Common myeloid progenitor, CD34-positive (primary cell): ENCODE results near the gene FSD1.

Source experiments
- CTCF ChIA-PET: fragments of 350-600 bp; sonication (Branson Sonifier 250); formaldehyde crosslinking; loops from one replicate; lab custom pipeline; 2021; ENCODE audit warnings: antibody characterized with exemption; lab: Charles Lee
- POLR2A ChIA-PET: fragments of 350-600 bp; sonication (Branson Sonifier 250); formaldehyde crosslinking; loops from one replicate; lab custom pipeline; 2021; ENCODE audit warnings: antibody characterized with exemption; lab: Charles Lee
- DNase-seq, 3 donors: peaks; one replicate each; pipeline versions ENCODE4 v3.0.0 to v3.0.0-alpha.2; 2013
- H3K27ac ChIP-seq, 2 experiments: 1 replicate in 1 of 2; 2 replicates in 1 of 2; pipeline ENCODE4 v1.7.0; 2013; ENCODE audit warnings: inconsistent platforms in 2 of 2, low read length in 2 of 2, mild to moderate bottlenecking in 2 of 2, low read depth in 1 of 2, moderate library complexity in 1 of 2; ENCODE audit not compliant: severe bottlenecking in 2 of 2, insufficient read depth in 1 of 2, poor library complexity in 1 of 2
- H3K27me3 ChIP-seq, 5 experiments: replicated peaks in 2 of 5; 1 replicate in 3 of 5; 2 replicates in 2 of 5; pipeline versions ENCODE4 v1.6.1 to v1.7.0; 2013; ENCODE audit warnings: low read length in 4 of 5, mild to moderate bottlenecking in 2 of 5, moderate library complexity in 2 of 5, inconsistent platforms in 1 of 5; ENCODE audit not compliant: insufficient read depth in 5 of 5, control insufficient read depth in 4 of 5
- H3K36me3 ChIP-seq, 4 experiments: 1 replicate in 2 of 4; 2 replicates in 2 of 4; pipeline versions ENCODE4 v1.6.1 to v1.7.0; 2013; ENCODE audit warnings: low read length in 3 of 4, control low read depth in 1 of 4, mild to moderate bottlenecking in 1 of 4; ENCODE audit not compliant: control insufficient read depth in 4 of 4, insufficient read depth in 4 of 4
- H3K4me1 ChIP-seq, 4 experiments: 1 replicate in 3 of 4; 2 replicates in 1 of 4; pipeline versions ENCODE4 v1.6.1 to v1.7.1; 2013; ENCODE audit warnings: low read length in 3 of 4, mild to moderate bottlenecking in 3 of 4, control low read depth in 1 of 4, inconsistent platforms in 1 of 4, moderate library complexity in 1 of 4; ENCODE audit not compliant: control insufficient read depth in 4 of 4, insufficient read depth in 4 of 4; ENCODE audit errors: control extremely low read depth in 1 of 4
- H3K4me3 ChIP-seq, 7 experiments: 1 replicate in 4 of 7; 2 replicates in 3 of 7; pipeline versions ENCODE4 v1.5.1 to v1.7.0; 2013; ENCODE audit warnings: mild to moderate bottlenecking in 7 of 7, low read length in 6 of 7, moderate library complexity in 6 of 7, inconsistent platforms in 2 of 7, low read depth in 2 of 7, control low read depth in 1 of 7; ENCODE audit not compliant: insufficient read depth in 4 of 7, control insufficient read depth in 1 of 7; ENCODE audit errors: extremely low read depth in 1 of 7
- H3K9me3 ChIP-seq, 5 experiments: 1 replicate in 4 of 5; 2 replicates in 1 of 5; pipeline versions ENCODE4 v1.6.1 to v1.7.1; 2013; ENCODE audit warnings: low read length in 4 of 5, mild to moderate bottlenecking in 2 of 5, inconsistent platforms in 1 of 5, low read depth in 1 of 5, moderate library complexity in 1 of 5; ENCODE audit not compliant: control insufficient read depth in 4 of 5, insufficient read depth in 2 of 5; ENCODE audit errors: control extremely low read depth in 1 of 5
- WGBS: methylation state at CpG from one replicate; pipeline ENCODE4 v1.1.5; 2013; ENCODE audit not compliant: insufficient coverage; 5-methylcytosine and 5-hydroxymethylcytosine counted together

FSD1 gene

DNA sequence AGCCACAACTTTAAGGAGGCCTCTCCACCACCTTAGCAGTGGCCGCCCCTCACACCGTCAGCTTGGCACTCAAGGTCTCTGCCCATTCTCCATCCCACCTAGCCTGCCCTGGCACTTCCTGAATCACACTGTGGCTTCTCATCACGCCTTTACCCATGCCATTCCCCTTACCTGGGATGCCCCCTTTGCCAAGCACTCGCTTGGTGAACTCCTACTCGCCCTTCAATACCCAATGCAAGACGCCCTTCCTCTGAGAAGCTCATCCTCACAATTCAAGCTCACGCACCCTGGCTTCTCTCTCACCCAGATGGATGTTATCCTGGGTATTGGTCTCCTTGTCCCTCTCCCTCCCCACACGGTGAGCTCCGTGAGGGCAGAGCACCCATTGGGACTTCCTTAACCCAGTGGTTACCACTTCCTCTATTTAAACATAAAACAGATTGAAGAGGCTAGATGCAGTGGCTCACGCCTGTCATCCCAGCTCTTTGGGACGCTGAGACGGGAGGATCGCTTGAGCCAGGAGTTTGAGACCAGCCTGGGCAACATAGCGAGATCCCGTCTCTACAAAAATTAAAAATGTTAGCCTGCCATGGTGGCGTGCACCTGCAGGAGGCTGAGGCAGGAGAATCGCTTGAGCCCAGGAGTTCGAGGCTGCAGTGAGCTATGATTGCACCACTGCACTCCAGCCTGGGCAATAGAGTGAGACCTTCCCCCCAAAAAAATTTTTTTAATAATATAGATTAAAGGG lies 38.0 kb upstream of the FSD1 start:
- CTCF ChIA-PET = interaction anchor here (0.7 to 5.4 kb wide), 22 partner anchors 9 to 259 kb away, joined by 3 to 62 read pairs (median 4); partner anchors contain the start of genes MPND, TMIGD2 and YJU2
- H3K4me3 ChIP-seq = no peak overlapping the region
- no peaks in the 10 kb centered on the region for H3K27me3 ChIP-seq
- H3K4me1 ChIP-seq = peaks cover 0 to 18% (median 14%) of the 10 kb centered on the region in 4 experiments
- no peak overlapping the region for H3K27ac ChIP-seq
- H3K9me3 ChIP-seq = no peaks in the 10 kb centered on the region
- 70% methylated on average over 10 of the region's 18 CpGs for WGBS
- H3K36me3 ChIP-seq = peaks cover 8 to 54% (median 34%) of the 10 kb centered on the region in 4 experiments
- POLR2A ChIA-PET = interaction anchor here (0.8 to 1.9 kb wide), 2 partner anchors 86 to 125 kb away, joined by 3 to 7 read pairs; no protein-coding TSS in a partner anchor
- DNase-seq = no peak

DNA sequence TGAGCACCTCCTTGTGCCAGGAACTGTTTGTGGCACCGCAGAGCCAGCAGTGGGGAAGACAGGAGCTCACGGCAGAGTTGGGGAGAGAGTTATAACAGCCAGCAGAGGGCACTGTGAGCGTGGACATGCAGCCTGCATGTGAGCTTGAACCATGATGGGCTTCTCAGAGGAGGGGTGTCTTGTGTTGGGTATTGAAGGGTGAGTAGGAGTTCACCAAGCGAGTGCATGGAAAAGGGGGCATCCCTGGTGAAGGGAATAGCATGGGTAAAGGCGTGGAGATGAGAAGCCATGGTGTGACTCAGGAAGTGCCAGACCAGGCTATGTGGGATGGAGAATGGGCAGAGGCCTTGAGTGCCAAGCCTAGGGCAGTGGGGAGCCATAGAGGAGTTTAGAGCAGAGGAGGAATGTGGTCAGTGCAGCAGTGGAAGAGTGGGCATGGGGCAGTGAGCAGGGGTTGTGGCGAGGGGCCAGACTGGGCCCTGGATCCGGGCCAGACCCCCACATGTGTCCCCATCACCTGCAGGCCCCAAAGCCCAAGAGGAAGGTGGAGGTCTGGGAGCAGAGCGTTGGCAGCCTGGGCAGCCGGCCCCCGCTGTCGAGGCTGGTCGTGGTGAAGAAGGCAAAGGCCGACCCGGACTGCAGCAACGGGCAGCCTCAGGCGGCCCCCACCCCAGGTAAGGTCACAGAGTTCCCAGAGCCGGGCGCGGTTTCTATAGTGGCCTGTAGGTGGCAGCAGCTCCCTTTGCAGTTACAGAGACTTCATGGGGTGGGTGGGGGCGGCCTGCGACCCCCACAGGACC lies 37.1 kb upstream of the FSD1 start:
- Histone ChIP-seq H3K36me3 (peaks cover 8 to 50% (median 38%) of the 10 kb centered on the region in 4 experiments), H3K4me1 (peaks cover 0 to 18% (median 14%) of the 10 kb centered on the region in 4 experiments), H3K4me3 (no peak overlapping the region), H3K27me3 (no peaks in the 10 kb centered on the region), H3K27ac (no peak overlapping the region), H3K9me3 (peaks cover 0 to 3% (median 0%) of the 10 kb centered on the region in 5 experiments)
- peak; percentile 43 to 76 (median 71) for DNase-seq
- WGBS = 69% methylated on average over 19 of the region's 21 CpGs
- CTCF ChIA-PET = interaction anchor here (0.7 to 5.4 kb wide), 28 partner anchors 10 to 258 kb away, joined by 3 to 62 read pairs (median 4); partner anchors contain the start of genes MPND, TMIGD2 and YJU2
- POLR2A ChIA-PET = interaction anchor here (0.8 to 1.9 kb wide), 3 partner anchors 80 to 124 kb away, joined by 3 to 7 read pairs (median 5); no protein-coding TSS in a partner anchor

DNA sequence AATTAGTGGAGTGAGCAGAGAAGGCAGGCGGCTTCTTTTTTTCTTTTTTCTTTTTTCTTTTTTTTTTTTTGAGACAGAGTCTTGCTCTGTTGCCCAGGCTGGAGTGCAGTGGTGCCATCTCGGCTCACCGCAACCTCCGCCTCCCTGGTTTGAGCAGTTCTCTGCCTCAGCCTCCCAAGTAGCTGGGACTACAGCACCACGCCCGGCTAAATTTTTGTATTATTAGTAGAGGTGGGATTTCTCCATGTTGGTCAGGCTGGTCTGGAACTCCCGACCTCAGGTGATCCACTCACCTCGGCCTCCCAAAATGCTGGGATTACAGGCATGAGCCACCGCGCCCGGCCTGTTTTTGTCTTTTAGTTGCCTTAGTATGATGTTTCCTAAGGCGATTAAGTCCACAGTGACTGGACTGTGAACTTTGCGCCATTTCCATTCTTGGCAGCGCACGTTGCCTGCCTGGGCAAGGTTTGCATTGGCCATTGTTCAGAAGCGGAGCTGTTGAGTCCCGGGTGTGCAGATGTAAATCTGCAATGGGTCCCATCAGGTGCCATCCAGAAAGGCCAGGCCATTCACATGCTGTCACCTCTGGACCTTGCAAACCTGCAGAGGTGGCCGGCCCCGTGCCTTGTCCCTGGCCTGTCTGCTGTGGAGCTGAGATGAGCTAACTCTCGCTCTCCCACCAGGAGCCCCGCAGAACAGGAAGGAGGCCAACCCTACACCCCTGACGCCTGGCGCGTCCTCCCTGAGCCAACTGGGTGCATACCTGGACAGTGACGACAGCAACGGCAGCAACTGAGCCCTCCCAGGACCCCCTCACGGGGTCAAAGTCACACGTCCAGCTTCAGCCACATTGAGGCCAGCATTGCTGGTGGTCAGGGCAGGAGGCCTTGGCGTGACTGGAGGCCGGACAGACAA lies 36.2 kb upstream of the FSD1 start:
- Histone ChIP-seq H3K4me3 (no peak overlapping the region), H3K27me3 (no peaks in the 10 kb centered on the region), H3K9me3 (peaks cover 0 to 3% (median 0%) of the 10 kb centered on the region in 5 experiments), H3K36me3 (peaks cover 8 to 45% (median 31%) of the 10 kb centered on the region in 4 experiments), H3K27ac (no peak overlapping the region), H3K4me1 (peaks cover 0 to 18% (median 14%) of the 10 kb centered on the region in 4 experiments)
- CTCF ChIA-PET = interaction anchor here (0.8 to 5.4 kb wide), 19 partner anchors 10 to 138 kb away, joined by 3 to 62 read pairs (median 5); partner anchors contain the start of gene MPND
- no peak for DNase-seq
- 87% methylated on average over 24 of the region's 30 CpGs for WGBS
- POLR2A ChIA-PET = interaction anchor here (0.5 to 1.9 kb wide), 3 partner anchors 38 to 84 kb away, joined by 5 to 7 read pairs (median 6); no protein-coding TSS in a partner anchor

DNA sequence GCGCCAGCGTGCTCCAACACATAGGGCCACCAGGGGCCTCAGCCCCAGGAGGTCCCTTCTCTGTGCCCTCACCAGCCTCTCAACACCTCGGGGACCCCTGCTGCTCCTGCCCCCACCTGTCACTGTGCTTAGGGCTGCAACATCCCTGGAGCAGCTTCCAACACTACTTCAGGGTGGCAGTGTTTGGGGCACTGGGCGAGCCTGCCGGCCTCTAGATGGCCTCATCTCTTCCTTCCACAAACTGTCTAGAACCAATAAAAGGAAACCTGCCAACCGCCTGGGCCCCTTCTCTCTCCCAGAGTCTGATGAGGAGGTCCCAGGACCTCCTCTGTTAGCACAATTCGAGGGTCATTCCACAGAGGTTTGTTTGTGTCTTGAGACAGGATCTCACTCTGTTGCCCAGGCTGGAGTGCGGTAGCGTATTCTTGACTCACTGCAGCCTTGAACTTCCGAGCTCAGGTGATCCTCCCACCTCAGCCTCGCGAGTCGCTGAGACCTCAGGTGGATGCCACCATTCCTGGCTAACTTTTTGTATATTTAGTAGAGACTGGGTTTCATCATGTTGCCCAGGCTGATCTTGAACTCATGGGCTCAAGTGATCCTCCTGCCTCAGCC lies 35.5 kb upstream of the FSD1 start:
- 87% methylated on average over 11 of the region's 13 CpGs for WGBS
- DNase-seq = no peak
- POLR2A ChIA-PET = interaction anchor here (0.5 kb wide), 1 partner anchor 37 kb away, joined by 6 read pairs; no protein-coding TSS in a partner anchor
- H3K27ac ChIP-seq = no peak overlapping the region
- H3K27me3 ChIP-seq = no peaks in the 10 kb centered on the region
- peaks cover 0 to 18% (median 14%) of the 10 kb centered on the region in 4 experiments for H3K4me1 ChIP-seq
- H3K36me3 ChIP-seq = peaks cover 8 to 43% (median 29%) of the 10 kb centered on the region in 4 experiments
- H3K9me3 ChIP-seq = peaks cover 0 to 3% (median 0%) of the 10 kb centered on the region in 5 experiments
- no peak overlapping the region for H3K4me3 ChIP-seq
- CTCF ChIA-PET = interaction anchor here (1.1 to 5.4 kb wide), 8 partner anchors 45 to 84 kb away, joined by 3 to 62 read pairs (median 10); partner anchors contain the start of gene MPND

DNA sequence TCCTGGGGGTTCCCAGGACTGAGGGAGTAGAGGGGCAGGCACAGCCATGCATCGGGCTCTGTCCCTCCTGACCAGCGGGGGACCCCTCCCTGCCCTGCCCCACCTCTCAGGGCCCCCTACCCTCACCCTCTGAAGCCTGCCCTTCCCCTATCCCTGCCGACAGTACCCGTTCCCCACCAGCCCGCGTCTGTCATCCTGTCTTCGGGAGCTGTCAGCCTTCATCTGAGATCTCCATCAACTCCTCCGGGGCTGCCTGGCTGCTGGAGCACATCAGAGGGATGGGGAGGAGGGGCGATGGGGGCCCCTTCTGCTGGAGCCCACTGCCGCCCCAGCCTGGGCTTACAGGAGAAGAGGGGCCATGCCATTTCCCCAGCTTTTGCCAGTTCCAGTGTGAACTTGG lies 31.5 kb upstream of the FSD1 start:
- no peak overlapping the region for H3K4me3 ChIP-seq

More for the DNA sequence above, 31.5 kb upstream of the FSD1 start:
- no peak for DNase-seq
- POLR2A ChIA-PET = no interaction called here
- no peak overlapping the region for H3K27ac ChIP-seq
- CTCF ChIA-PET = interaction anchor here (0.6 to 3.2 kb wide), 2 partner anchors 80 to 107 kb away, joined by 3 to 15 read pairs; no protein-coding TSS in a partner anchor
- H3K36me3 ChIP-seq = peaks cover 3 to 26% (median 16%) of the 10 kb centered on the region in 4 experiments
- H3K4me1 ChIP-seq = peaks cover 0 to 17% (median 9%) of the 10 kb centered on the region in 4 experiments
- no peaks in the 10 kb centered on the region for H3K27me3 ChIP-seq
- 96% methylated on average over 6 of the region's 10 CpGs for WGBS
- H3K9me3 ChIP-seq = peaks cover 0 to 3% (median 0%) of the 10 kb centered on the region in 5 experiments
